ENCODE measurements around the gene C20orf144. TPM values are rescaled to one million over a fixed set of nuclear protein-coding genes. Genes with fewer than 3 reads are reported as not detected.
"Not testable (repeated sequence)": the region's sequence is repeated elsewhere in the genome, so short reads cannot be mapped to it uniquely, and the experiment has no call there.

C20orf144 gene
- total RNA-seq, 1 donor from 2014 or later: 0.16 TPM

GRCh38 chr20:33693741-33694638 is 31.9 kb downstream of the C20orf144 start:
- no peak for DNase-seq
- H3K27me3 Mint-ChIP-seq: no peaks in the 10 kb centered on the region
- H3K9me3 Mint-ChIP-seq: no peaks in the 10 kb centered on the region
- H3K27ac Mint-ChIP-seq: peak overlapping the region; percentile 69
- no peak overlapping the region for H3K4me3 Mint-ChIP-seq
- peaks cover 2% of the 10 kb centered on the region for H3K36me3 Mint-ChIP-seq (ENCODE audit: low read depth)
- peaks cover 17% of the 10 kb centered on the region for H3K4me1 Mint-ChIP-seq
- intact Hi-C loops (cut with micrococcal nuclease): no loop called here

- Mint-ChIP-seq H3K27me3 (no peaks in the 10 kb centered on the region), H3K9me3 (no peaks in the 10 kb centered on the region), H3K27ac (peak overlapping the region; percentile 69), H3K36me3 (ENCODE audit: low read depth) (peaks cover 2% of the 10 kb centered on the region), H3K4me1 (peaks cover 11% of the 10 kb centered on the region), H3K4me3 (no peak overlapping the region)
- DNase-seq: no peak
- intact Hi-C loops (cut with micrococcal nuclease): no loop called here
These were observed 32.5 kb downstream of the C20orf144 start for GRCh38 chr20:33694639-33695012.

DNA sequence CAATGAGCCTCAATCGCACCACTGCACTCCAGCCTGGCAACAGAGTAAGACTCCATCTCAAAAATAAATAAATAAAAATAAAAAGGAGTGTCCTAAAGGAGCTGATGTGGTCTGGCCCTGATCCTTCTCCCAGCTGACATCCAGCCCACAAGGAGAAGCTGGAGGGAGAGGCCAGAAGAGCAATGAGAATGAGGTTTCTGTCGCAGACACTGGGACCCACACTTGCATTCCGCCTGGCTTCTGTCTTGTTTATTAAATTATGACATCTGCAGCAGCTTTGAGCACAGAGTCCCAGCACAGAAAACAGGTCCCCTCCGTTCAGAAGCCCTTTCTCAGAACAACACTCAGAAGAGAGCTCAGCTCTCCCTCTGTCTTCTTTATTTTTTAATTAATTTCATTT is 34.3 kb downstream of the C20orf144 start:
- Mint-ChIP-seq H3K27ac (no peak overlapping the region), H3K4me3 (no peak overlapping the region), H3K9me3 (no peaks in the 10 kb centered on the region), H3K36me3 (ENCODE audit: low read depth) (peaks cover 2% of the 10 kb centered on the region), H3K27me3 (no peaks in the 10 kb centered on the region), H3K4me1 (peaks cover 1% of the 10 kb centered on the region)
- DNase-seq: no peak
- intact Hi-C loops (cut with micrococcal nuclease): no loop called here

DNA sequence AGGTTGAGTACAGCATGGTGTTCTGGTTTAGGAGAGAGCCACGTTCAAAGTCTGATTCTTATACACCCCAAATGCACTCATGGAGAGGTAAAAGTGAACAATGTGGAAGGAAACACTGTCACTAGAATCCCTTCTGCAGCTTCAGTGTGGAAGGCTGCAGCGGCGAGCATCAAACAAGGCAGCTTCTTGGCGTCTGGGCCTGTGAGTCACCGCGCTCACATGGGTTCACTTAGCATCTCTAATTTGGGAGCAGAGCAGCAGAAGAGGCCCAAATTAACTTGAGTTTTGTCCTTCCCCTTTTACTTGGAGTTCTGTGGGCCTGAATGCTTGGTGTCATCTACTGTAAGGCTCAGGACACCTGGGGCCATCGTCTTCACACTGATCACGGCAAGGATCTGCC is 35.0 kb downstream of the C20orf144 start:
- no peak overlapping the region for H3K27ac Mint-ChIP-seq

DNA sequence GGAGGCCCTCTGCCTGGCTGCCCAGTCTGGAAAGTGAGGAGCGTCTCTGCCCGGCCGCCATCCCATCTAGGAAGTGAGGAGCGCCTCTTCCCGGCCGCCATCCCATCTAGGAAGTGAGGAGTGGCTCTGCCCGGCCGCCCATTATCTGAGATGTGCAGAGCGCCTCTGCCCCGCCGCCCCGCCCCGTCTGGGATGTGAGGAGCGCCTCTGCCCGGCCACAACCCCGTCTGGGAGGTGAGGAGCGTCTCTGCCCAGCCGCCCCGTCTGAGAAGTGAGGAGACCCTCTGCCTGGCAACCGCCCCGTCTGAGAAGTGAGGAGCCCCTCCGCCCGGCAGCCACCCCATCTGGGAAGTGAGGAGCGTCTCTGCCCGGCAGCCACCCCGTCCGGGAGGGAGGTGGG is 36.8 kb downstream of the C20orf144 start:
- H3K4me3 Mint-ChIP-seq; H3K27me3 Mint-ChIP-seq; H3K9me3 Mint-ChIP-seq; H3K36me3 Mint-ChIP-seq (ENCODE audit: low read depth); H3K4me1 Mint-ChIP-seq; intact Hi-C loops (cut with micrococcal nuclease); H3K27ac Mint-ChIP-seq; DNase-seq: not testable (repeated sequence)

More for the DNA sequence above, 35.0 kb downstream of the C20orf144 start:
- Mint-ChIP-seq H3K27me3 (no peaks in the 10 kb centered on the region), H3K36me3 (ENCODE audit: low read depth) (peaks cover 4% of the 10 kb centered on the region), H3K9me3 (no peaks in the 10 kb centered on the region), H3K4me3 (no peak overlapping the region), H3K4me1 (no peaks in the 10 kb centered on the region)
- DNase-seq: no peak
- intact Hi-C loops (cut with micrococcal nuclease): no loop called here

DNA sequence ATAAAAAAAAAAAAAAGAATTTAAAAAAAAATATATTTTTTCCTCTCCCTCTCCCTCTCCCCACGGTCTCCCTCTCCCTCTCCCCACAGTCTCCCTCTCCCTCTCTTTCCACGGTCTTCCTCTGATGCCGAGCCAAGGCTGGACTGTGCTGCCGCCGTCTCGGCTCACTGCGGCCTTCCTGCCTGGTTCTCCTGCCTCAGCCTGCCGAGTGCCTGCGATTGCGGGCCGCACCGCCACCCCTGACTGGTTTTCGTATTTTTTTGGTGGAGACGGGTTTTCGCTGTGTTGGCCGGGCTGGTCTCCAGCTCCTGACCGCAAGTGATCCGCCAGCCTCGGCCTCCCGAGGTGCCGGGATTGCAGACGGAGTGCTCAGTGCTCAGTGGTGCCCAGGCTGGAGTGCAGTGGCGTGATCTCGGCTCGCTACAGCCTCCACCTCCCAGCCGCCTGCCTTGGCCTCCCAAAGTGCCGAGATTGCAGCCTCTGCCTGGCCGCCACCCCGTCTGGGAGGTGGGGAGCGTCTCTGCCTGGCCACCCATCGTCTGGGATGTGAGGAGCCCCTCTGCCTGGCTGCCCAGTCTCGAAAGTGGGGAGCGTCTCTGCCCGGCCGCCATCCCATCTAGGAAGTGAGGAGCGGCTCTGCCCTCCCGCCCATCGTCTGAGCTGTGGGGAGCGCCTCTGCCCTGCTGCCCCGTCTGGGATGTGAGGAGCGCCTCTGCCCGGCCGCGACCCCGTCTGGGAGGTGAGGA is 38.7 kb downstream of the C20orf144 start:
- DNase-seq; H3K4me3 Mint-ChIP-seq; H3K4me1 Mint-ChIP-seq; H3K27me3 Mint-ChIP-seq; intact Hi-C loops (cut with micrococcal nuclease); H3K9me3 Mint-ChIP-seq; H3K27ac Mint-ChIP-seq; H3K36me3 Mint-ChIP-seq (ENCODE audit: low read depth): not testable (repeated sequence)

DNA sequence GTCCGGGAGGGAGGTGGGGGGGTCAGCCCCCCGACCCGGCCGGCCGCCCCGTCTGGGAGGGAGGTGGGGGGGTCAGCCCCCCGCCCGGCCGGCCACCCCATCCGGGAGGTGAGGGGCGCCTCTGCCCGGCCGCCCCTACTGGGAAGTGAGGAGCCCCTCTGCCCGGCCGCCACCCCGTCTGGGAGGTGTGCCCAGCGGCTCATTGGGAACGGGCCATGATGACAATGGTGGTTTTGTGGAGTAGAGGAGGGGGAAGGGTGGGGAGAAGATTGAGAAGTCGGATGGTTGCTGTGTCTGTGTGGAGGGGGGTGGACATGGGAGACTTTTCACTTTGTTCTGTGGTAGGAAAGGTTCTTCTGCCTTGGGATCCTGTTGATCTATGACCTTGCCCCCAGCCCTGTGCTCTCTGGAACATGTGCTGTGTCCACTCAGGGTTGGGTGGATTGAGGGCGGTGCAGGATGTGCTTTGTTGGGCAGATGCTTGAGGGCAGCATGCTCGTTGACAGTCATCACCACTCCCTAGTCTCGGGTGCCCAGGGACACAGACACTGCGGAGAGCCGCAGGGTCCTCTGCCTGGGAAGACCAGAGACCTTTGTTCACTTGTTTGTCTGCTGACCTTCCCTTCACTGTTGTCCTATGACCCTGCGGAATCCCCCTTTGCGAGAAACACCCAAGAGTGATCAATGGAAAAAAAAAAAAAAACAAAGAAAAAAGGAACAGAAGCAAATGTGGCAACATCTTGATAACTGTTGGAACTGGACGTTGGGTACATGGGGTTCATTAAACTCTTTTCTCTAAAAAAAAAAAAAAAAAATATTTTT is 39.7 kb downstream of the C20orf144 start:
- DNase-seq: no peak
- Mint-ChIP-seq H3K36me3 (ENCODE audit: low read depth) (peaks cover 2% of the 10 kb centered on the region), H3K4me1 (no peaks in the 10 kb centered on the region), H3K27me3 (no peaks in the 10 kb centered on the region), H3K9me3 (no peaks in the 10 kb centered on the region), H3K4me3 (no peak overlapping the region), H3K27ac (no peak overlapping the region)
- intact Hi-C loops (cut with micrococcal nuclease): no loop called here

DNA sequence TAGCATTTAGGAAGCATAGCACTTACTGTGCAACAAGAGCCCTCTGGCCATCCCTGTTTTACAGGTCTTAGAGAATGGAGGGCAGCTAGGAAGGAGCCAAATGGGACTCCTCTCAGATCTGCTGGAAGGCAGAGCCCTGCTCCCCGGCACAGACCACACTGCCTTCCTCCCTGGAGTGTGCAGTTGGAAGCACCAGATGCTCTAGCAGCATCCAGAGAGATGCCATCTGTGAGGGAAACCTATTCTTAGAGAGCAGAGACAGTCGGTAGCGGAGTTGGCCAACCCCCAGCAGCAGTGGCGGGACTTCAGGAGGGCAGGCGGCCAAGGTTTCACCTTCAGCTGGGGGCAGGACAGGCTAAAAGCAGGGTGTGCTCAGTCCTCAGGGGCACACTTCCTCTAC is 40.7 kb downstream of the C20orf144 start:
- H3K27me3 Mint-ChIP-seq: no peaks in the 10 kb centered on the region
- intact Hi-C loops (cut with micrococcal nuclease): no loop called here
- H3K27ac Mint-ChIP-seq: no peak overlapping the region
- peaks cover 9% of the 10 kb centered on the region for H3K36me3 Mint-ChIP-seq (ENCODE audit: low read depth)
- H3K4me3 Mint-ChIP-seq: no peak overlapping the region
- no peak for DNase-seq
- no peaks in the 10 kb centered on the region for H3K9me3 Mint-ChIP-seq
- H3K4me1 Mint-ChIP-seq: no peaks in the 10 kb centered on the region

- Mint-ChIP-seq H3K36me3 (ENCODE audit: low read depth) (peaks cover 9% of the 10 kb centered on the region), H3K9me3 (no peaks in the 10 kb centered on the region), H3K27me3 (no peaks in the 10 kb centered on the region), H3K4me3 (no peak overlapping the region), H3K27ac (no peak overlapping the region), H3K4me1 (no peaks in the 10 kb centered on the region)
- intact Hi-C loops (cut with micrococcal nuclease): no loop called here
- DNase-seq: no peak
These were observed 41.5 kb downstream of the C20orf144 start for GRCh38 chr20:33703498-33704137.

GRCh38 chr20:33704197-33704924 is 42.2 kb downstream of the C20orf144 start:
- Mint-ChIP-seq H3K9me3 (no peaks in the 10 kb centered on the region), H3K36me3 (ENCODE audit: low read depth) (peaks cover 9% of the 10 kb centered on the region), H3K4me3 (no peak overlapping the region), H3K27me3 (no peaks in the 10 kb centered on the region), H3K4me1 (peaks cover 4% of the 10 kb centered on the region), H3K27ac (no peak overlapping the region)
- intact Hi-C loops (cut with micrococcal nuclease): no loop called here
- DNase-seq: no peak

GRCh38 chr20:33707668-33708067 is 45.5 kb downstream of the C20orf144 start:
- no peak overlapping the region for H3K4me3 Mint-ChIP-seq
- peaks cover 23% of the 10 kb centered on the region for H3K4me1 Mint-ChIP-seq
- no peaks in the 10 kb centered on the region for H3K9me3 Mint-ChIP-seq
- peaks cover 26% of the 10 kb centered on the region for H3K36me3 Mint-ChIP-seq (ENCODE audit: low read depth)
- H3K27ac Mint-ChIP-seq: no peak overlapping the region
- intact Hi-C loops (cut with micrococcal nuclease): no loop called here
- DNase-seq: no peak
- no peaks in the 10 kb centered on the region for H3K27me3 Mint-ChIP-seq

GRCh38 chr20:33709398-33709797 is 47.3 kb downstream of the C20orf144 start:
- intact Hi-C loops (cut with micrococcal nuclease): loop anchor here (1.0 kb wide), 1 partner anchor 21 kb away; no protein-coding TSS in a partner anchor
- no peak for DNase-seq

More at GRCh38 chr20:33709398-33709797, 47.3 kb downstream of the C20orf144 start:
- H3K27me3 Mint-ChIP-seq: no peaks in the 10 kb centered on the region
- no peaks in the 10 kb centered on the region for H3K9me3 Mint-ChIP-seq
- H3K4me3 Mint-ChIP-seq: no peak overlapping the region
- peaks cover 39% of the 10 kb centered on the region for H3K36me3 Mint-ChIP-seq (ENCODE audit: low read depth)
- H3K4me1 Mint-ChIP-seq: peaks cover 23% of the 10 kb centered on the region
- H3K27ac Mint-ChIP-seq: peak overlapping the region; percentile 77

Data from activated CD4-positive, alpha-beta T cell treated with anti-CD3 and anti-CD28 coated beads, Interleukin-2, amount 10 ng/mL, durations not matched to agents 24 days and 14 days (primary cell).